SK-N-MC (cell line): ENCODE measurements around the gene INSC.

ENCODE experiments used
- DNase-seq: peaks from one replicate; pipeline ENCODE4 v3.0.0-alpha.2; 2011; ENCODE audit warnings: low read depth, low spot score
- H3K27ac ChIP-seq: fragments of 200-600 bp; sonication (generic); 2 replicates; pipeline ENCODE4 v1.5.1; 2016; ENCODE audit warnings: mixed run types
- H3K36me3 ChIP-seq: fragments of 200-600 bp; sonication (generic); 2 replicates; pipeline ENCODE4 v1.6.1; 2017; ENCODE audit warnings: antibody characterized with exemption, low read length, mixed read lengths; ENCODE audit not compliant: insufficient read depth
- H3K4me3 ChIP-seq: fragments of 200-600 bp; sonication (generic); 2 replicates; pipeline ENCODE4 v1.5.1; 2016
- H3K9ac ChIP-seq: fragments of 200-600 bp; sonication (generic); 2 replicates; pipeline ENCODE4 v1.8.0; 2017; ENCODE audit warnings: mixed run types, mixed read lengths; ENCODE audit not compliant: insufficient read length
- H3K9me3 ChIP-seq: fragments of 200-600 bp; sonication (generic); 2 replicates; pipeline ENCODE4 v1.6.1; 2017; ENCODE audit warnings: low read depth, mild to moderate bottlenecking, antibody characterized with exemption, low read length, moderate library complexity, mixed read lengths
- EZH2 ChIP-seq: fragments of 200-600 bp; sonication (generic); IDR thresholded peaks from one replicate; pipeline ENCODE4 v1.6.1; 2017; ENCODE audit warnings: antibody characterized with exemption
- FOXP2 ChIP-seq: optimal IDR thresholded peaks from 2 replicates; pipeline ENCODE3; 2011; ENCODE audit warnings: mild to moderate bottlenecking, moderate library complexity; ENCODE audit not compliant: insufficient read depth; ENCODE audit errors: extremely low read length, control extremely low read depth
- POLR2AphosphoS5 ChIP-seq: IDR thresholded peaks from 2 replicates; pipeline ENCODE4 v1.6.1; 2012; ENCODE audit warnings: mild to moderate bottlenecking, low read depth, low read length, borderline replicate concordance

The INSC gene

DNA sequence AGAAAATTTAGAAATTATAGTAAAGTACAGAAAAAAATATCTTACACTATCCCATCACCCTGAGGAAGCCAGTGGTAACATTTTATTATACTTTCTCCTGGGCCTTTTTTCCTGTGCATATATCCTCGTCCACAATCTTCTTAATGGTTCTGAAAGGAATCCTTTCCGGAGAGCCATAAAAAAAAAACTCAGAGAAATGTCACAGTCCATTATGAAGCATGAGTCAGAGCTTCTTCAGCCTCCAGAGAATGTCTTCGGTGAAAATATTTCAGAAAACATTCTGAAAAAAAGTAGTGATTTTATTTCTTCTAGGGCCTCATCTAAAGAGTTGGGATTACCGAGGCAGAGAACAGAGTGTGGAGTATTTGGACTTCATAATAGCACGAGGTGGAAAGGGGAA lies 163.4 kb downstream of the INSC start:
- DNase-seq = no peak
- no peaks in the 10 kb centered on the region for H3K9me3 ChIP-seq
- no peak overlapping the region for H3K9ac ChIP-seq
- no peaks in the 10 kb centered on the region for H3K36me3 ChIP-seq
- TF ChIP-seq FOXP2 (no peak), POLR2AphosphoS5 (no peak), EZH2 (no peak)
- 0 out of 2 replicates have a peak overlapping the region, but pooled peaks have one; percentile 32 for H3K27ac ChIP-seq
- H3K4me3 ChIP-seq = no peak overlapping the region

DNA sequence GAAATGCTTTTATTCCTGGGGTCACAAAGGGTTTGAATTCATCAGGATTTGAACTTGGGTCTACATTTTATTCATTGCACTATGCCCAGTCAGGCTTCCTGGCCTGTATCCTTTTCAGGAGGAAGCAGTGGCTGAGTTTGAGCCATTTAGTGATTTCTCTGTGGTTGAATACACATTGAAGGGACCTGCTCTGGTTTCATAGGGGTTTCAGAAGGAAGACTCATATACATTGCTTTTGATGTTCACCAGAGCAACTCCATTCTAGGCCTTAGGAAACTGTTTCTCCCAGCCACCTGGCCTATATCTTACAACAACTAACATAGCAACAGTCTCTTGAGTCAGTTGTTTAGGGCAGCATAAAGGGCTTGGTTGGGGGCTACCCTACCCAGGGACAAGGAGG lies 165.7 kb downstream of the INSC start:
- H3K36me3 ChIP-seq = no peaks in the 10 kb centered on the region
- TF ChIP-seq EZH2 (no peak), POLR2AphosphoS5 (no peak), FOXP2 (no peak)
- no peak overlapping the region for H3K27ac ChIP-seq
- H3K4me3 ChIP-seq = no peak overlapping the region
- no peaks in the 10 kb centered on the region for H3K9me3 ChIP-seq
- no peak overlapping the region for H3K9ac ChIP-seq
- DNase-seq = no peak

DNA sequence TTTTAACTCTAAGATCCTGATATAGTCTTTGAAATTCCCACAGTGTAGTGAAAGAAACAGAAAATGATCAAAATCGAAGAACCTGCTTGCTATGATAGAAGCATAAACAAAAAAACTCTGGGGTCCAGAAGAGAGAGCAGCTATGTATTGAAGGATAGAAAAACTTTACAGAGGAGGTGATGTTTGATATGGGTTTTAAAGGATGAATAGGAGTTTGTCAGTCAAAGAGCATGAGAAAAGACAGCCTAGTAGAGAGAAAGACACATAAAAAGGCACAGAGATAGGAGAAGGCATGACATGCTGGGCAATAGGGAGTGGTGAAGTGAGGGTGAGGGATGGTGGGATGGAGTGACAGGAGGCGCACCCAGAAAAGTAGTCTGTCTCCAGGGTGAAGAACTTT lies 168.0 kb downstream of the INSC start:
- TF ChIP-seq FOXP2 (no peak), EZH2 (no peak), POLR2AphosphoS5 (no peak)
- H3K9me3 ChIP-seq = no peaks in the 10 kb centered on the region
- H3K27ac ChIP-seq = no peak overlapping the region
- H3K9ac ChIP-seq = no peak overlapping the region
- H3K4me3 ChIP-seq = no peak overlapping the region
- no peaks in the 10 kb centered on the region for H3K36me3 ChIP-seq
- no peak for DNase-seq

DNA sequence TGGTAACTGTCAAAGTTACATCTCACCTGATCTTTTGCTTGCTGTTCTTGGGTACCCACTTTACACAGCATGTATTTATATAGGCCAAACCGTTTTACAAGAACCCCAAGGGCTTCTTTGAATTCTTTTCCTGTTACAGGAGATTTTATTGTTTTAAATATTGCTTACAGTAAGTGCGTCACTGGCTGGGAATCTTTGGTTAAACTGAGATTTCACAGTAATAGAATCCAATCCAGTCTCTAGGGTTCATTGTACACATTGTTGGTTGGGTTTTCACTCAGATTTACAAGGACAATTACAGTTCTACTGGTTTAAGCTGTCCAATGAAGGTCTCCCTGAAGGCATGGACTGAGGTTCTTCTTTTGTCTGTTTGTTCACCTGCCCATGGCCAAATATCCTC lies 171.7 kb downstream of the INSC start:
- Histone ChIP-seq H3K9me3 (no peaks in the 10 kb centered on the region), H3K27ac (no peak overlapping the region), H3K4me3 (no peak overlapping the region), H3K9ac (no peak overlapping the region), H3K36me3 (no peaks in the 10 kb centered on the region)
- TF ChIP-seq POLR2AphosphoS5 (no peak), FOXP2 (no peak), EZH2 (no peak)
- no peak for DNase-seq

DNA sequence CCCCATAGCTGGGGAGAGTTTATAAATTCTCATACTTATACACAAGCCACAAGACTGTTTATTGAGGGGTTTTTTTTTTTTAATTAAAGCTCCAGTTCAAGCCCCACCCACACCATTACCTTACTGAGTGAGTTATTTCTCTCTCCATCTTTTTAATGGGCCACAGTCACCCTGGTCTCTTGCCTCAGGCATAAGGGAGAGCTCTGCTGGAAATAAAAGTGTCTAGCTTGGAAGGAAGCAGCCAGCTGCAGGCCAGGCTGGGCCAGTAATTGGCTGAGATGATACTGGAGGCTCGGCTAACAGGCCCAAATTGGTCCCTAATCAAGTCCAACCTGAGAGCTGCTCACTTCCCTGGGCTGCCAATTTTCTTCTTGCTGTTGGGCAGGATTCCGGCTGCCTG lies 174.1 kb downstream of the INSC start:
- DNase-seq = no peak

DNA sequence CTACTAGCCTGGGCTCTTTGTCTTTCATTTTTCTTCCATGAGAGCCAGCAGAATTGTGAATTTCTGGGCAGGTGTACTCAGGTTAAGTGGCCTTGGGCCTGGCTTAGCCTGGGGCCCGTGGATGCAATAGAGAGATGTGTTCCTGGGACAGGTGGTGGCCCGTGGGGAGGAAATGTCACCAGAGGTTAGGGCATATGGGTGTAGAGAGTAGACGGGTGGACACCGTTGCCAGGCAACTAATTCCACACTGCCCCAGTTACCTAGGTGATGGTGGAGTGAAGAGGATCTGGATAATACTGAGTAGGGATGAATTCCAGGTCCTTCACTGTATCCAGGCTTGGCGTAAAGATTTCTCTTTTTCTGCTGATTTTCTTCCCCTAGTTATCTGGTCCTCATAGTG lies 175.0 kb downstream of the INSC start:
- H3K27ac ChIP-seq = no peak overlapping the region
- H3K9ac ChIP-seq = no peak overlapping the region
- H3K36me3 ChIP-seq = no peaks in the 10 kb centered on the region
- H3K9me3 ChIP-seq = no peaks in the 10 kb centered on the region
- TF ChIP-seq EZH2 = no peak
- no peak for TF ChIP-seq FOXP2
- TF ChIP-seq POLR2AphosphoS5 = no peak
- DNase-seq = no peak
- no peak overlapping the region for H3K4me3 ChIP-seq

More for the DNA sequence above, 174.1 kb downstream of the INSC start:
- no peak overlapping the region for H3K9ac ChIP-seq
- TF ChIP-seq POLR2AphosphoS5 (no peak), EZH2 (no peak), FOXP2 (no peak)
- no peaks in the 10 kb centered on the region for H3K9me3 ChIP-seq
- no peaks in the 10 kb centered on the region for H3K36me3 ChIP-seq
- no peak overlapping the region for H3K4me3 ChIP-seq
- H3K27ac ChIP-seq = no peak overlapping the region

DNA sequence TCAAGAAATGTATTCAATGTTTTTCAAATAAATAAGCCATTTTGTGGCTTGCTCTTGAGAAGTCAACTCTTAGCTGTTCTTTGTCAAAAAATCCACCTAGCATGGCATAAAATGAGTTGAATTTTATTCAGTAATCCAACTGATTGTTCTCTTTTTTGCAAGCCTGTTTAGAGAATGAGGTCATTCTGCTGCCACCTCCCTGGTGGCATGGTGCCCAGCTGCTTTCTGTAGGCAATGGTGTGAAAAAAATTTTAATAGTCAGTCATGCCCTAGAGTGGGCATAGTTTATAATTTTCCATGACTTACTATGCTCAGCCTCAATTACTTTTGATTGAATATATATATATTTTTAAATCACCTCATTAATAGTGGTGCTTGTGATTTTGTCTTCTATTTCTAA lies 177.2 kb downstream of the INSC start:
- Histone ChIP-seq H3K4me3 (no peak overlapping the region), H3K9me3 (no peaks in the 10 kb centered on the region), H3K9ac (no peak overlapping the region), H3K36me3 (no peaks in the 10 kb centered on the region), H3K27ac (no peak overlapping the region)
- DNase-seq = no peak
- TF ChIP-seq EZH2 (no peak), FOXP2 (no peak), POLR2AphosphoS5 (no peak)

DNA sequence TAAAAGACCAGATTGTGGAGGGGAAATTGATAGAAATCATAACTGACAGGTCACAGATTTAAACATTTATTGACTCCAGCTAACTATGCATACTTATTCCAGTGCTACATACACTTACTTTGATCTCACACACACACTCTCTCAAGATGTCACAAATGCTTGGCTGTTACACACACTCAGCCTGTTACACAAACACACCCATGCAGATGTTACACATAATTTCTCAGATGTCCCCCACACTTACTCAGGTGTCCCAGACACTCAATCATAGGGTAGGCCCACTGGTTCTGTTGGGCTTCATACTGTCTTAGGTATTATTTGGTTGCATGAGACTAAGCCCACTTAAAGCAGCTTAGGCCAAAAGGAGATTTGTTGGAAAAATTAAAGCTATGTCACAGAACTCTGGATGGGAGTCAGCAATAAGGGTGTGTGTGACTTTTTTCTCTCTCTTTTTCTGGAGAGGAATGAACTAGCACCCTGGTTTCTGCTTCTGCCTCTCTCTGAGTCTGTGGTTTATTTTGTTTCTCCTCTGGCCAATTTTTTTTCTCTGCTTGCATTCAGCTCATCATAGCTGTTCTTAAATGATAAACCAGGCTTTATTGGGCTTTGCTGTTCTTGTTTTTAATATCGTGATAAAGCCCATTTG lies 179.4 kb downstream of the INSC start:
- no peaks in the 10 kb centered on the region for H3K36me3 ChIP-seq
- no peak for DNase-seq
- TF ChIP-seq EZH2 (no peak), POLR2AphosphoS5 (no peak), FOXP2 (no peak)
- no peaks in the 10 kb centered on the region for H3K9me3 ChIP-seq
- no peak overlapping the region for H3K27ac ChIP-seq
- no peak overlapping the region for H3K4me3 ChIP-seq
- H3K9ac ChIP-seq = no peak overlapping the region

DNA sequence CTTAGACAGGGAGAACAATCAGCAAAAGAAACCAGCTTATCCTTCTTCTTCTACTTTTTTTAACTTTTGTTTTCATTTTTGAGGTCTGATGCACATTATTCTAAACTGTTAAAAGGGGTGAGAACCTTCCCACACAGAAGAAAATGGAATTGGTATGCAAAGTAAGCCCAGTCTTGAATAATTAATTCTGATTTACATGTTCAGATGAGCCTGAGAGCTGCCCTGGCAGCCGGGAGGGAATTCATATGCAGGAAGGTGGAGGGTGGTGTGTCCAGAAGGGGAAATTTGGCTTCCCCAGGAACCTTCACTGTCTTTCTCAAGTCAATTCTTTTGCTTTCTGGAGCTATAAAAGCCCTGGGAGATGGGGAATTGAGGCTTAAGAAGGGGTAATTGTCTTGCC lies 181.0 kb downstream of the INSC start:
- H3K27ac ChIP-seq = no peak overlapping the region
- H3K4me3 ChIP-seq = no peak overlapping the region
- no peak overlapping the region for H3K9ac ChIP-seq
- DNase-seq = no peak
- H3K36me3 ChIP-seq = no peaks in the 10 kb centered on the region
- TF ChIP-seq POLR2AphosphoS5 = no peak
- TF ChIP-seq FOXP2 = no peak
- no peak for TF ChIP-seq EZH2
- no peaks in the 10 kb centered on the region for H3K9me3 ChIP-seq
